HepG2 (cell line): ENCODE measurements around the gene LRP5. TPM values are rescaled to one million over a fixed set of nuclear protein-coding genes. Genes with fewer than 3 reads are reported as not detected.

Source experiments
- AGO2 ChIP-seq: fragments of 200-400 bp; formaldehyde crosslinking; optimal IDR thresholded peaks from 2 replicates; pipeline ENCODE3; 2017; ENCODE audit warnings: mild to moderate bottlenecking, low read depth, low read length, moderate library complexity
- EHMT2 ChIP-seq: fragments of 200-600 bp; sonication (generic); IDR thresholded peaks from 2 replicates; pipeline ENCODE4 v1.7.0; 2017; ENCODE audit warnings: antibody characterized with exemption, low read depth, low read length, borderline replicate concordance
- FOXK2 ChIP-seq: fragments of 450-650 bp; IDR thresholded peaks from 2 replicates; pipeline ENCODE4 v1.6.1; 2016
- GTF3A ChIP-seq: sonication (generic); formaldehyde crosslinking; conservative IDR thresholded peaks from 2 replicates; pipeline ENCODE4 v1.4.0; 2020; ENCODE audit warnings: mild to moderate bottlenecking, missing genetic modification reagents
- HHEX ChIP-seq: IDR thresholded peaks from 2 replicates; pipeline ENCODE4 v1.6.1; 2016; ENCODE audit warnings: control low read depth
- HNRNPLL ChIP-seq: fragments of 200-400 bp; formaldehyde crosslinking; IDR thresholded peaks from 2 replicates; pipeline ENCODE4 v1.6.1; 2017; ENCODE audit warnings: mild to moderate bottlenecking, low read depth, low read length; ENCODE audit not compliant: poor library complexity, severe bottlenecking
- NFKB2 ChIP-seq: sonication (generic); formaldehyde crosslinking; IDR thresholded peaks from 2 replicates; pipeline ENCODE4 v1.4.0; 2020; ENCODE audit warnings: missing genetic modification reagents, borderline replicate concordance
- PAF1 ChIP-seq: IDR thresholded peaks from 2 replicates; pipeline ENCODE4 v1.6.1; 2016; ENCODE audit warnings: missing genetic modification reagents, missing compliant biosample characterization
- YEATS2 ChIP-seq: sonication (generic); formaldehyde crosslinking; IDR thresholded peaks from 2 replicates; pipeline ENCODE4 v1.4.0; 2020; ENCODE audit warnings: missing genetic modification reagents, borderline replicate concordance
- ZC3H13 ChIP-seq: sonication (generic); formaldehyde crosslinking; IDR thresholded peaks from 2 replicates; pipeline ENCODE4 v1.8.1; 2023; ENCODE audit warnings: mild to moderate bottlenecking, missing genetic modification reagents, moderate library complexity
- ZFAT ChIP-seq: sonication (generic); formaldehyde crosslinking; conservative IDR thresholded peaks from 2 replicates; pipeline ENCODE4 v1.8.1; 2023; ENCODE audit warnings: missing genetic modification reagents, inconsistent platforms
- ZNF160 ChIP-seq: sonication (generic); formaldehyde crosslinking; IDR thresholded peaks from 2 replicates; pipeline ENCODE4 v1.8.0; 2022; ENCODE audit warnings: mild to moderate bottlenecking, inconsistent platforms, missing genetic modification reagents
- ZNF232 ChIP-seq: sonication (generic); formaldehyde crosslinking; IDR thresholded peaks from 2 replicates; pipeline ENCODE4 v1.4.0; 2020; ENCODE audit warnings: missing genetic modification reagents, borderline replicate concordance
- ZNF260 ChIP-seq: sonication (generic); formaldehyde crosslinking; IDR thresholded peaks from 2 replicates; pipeline ENCODE4 v1.4.0; 2020; ENCODE audit warnings: missing genetic modification reagents, low read depth, mild to moderate bottlenecking, borderline replicate concordance
- ZNF724P ChIP-seq: sonication (generic); formaldehyde crosslinking; IDR thresholded peaks from 2 replicates; pipeline ENCODE4 v1.8.0; 2022; ENCODE audit warnings: missing genetic modification reagents, borderline replicate concordance
- polyA plus RNA-seq, 8 experiments: library from polyadenylated mRNA; depleted of rRNA in 3 of 8; stranded (reverse) in 7 of 8; unstranded in 1 of 8; fragments of >200 nt; fragmentation: Illumina TruSeq in 4 of 8; extraction: Trizol in 4 of 8; gene quantifications; 2 replicates each; pipeline versions ENCODE4 v1.2.1 to v1.2.3, GENCODE V29; 2011 to 2016; ENCODE audit warnings: low read depth in 4 of 8, missing spikeins in 1 of 8, mixed read lengths in 1 of 8; ENCODE audit not compliant: insufficient read depth in 1 of 8
- total RNA-seq, 5 experiments: library from RNA; depleted of rRNA; stranded (reverse); fragments of >200 nt; fragmentation: Illumina TruSeq; extraction: Trizol; gene quantifications; 2 replicates each; pipeline ENCODE4 v1.2.3, GENCODE V29; 2016; ENCODE audit warnings: low read depth in 1 of 5
- TF ChIP-seq, protein P1 (sequence below): IDR thresholded peaks from 2 replicates; pipeline ENCODE4 v1.6.1; 2016
- TF ChIP-seq, protein P2 (sequence below): sonication (generic); formaldehyde crosslinking; conservative IDR thresholded peaks from 2 replicates; pipeline ENCODE4 v1.5.0; 2020; ENCODE audit warnings: missing genetic modification reagents
- TF ChIP-seq, protein P3 (sequence below): sonication (generic); formaldehyde crosslinking; IDR thresholded peaks from 2 replicates; pipeline ENCODE4 v1.4.0; 2020; ENCODE audit warnings: mild to moderate bottlenecking, missing genetic modification reagents, borderline replicate concordance
- TF ChIP-seq, protein P4 (sequence below): sonication (generic); formaldehyde crosslinking; IDR thresholded peaks from 2 replicates; pipeline ENCODE4 v1.5.0; 2020; ENCODE audit warnings: mild to moderate bottlenecking, missing genetic modification reagents

LRP5 gene
- total and polyA plus RNA-seq, 2 of the 13 experiments (the other 11 are each of a cell fraction or from before 2014, with no cell fraction given), result 40.4 to 64.0 TPM

DNA sequence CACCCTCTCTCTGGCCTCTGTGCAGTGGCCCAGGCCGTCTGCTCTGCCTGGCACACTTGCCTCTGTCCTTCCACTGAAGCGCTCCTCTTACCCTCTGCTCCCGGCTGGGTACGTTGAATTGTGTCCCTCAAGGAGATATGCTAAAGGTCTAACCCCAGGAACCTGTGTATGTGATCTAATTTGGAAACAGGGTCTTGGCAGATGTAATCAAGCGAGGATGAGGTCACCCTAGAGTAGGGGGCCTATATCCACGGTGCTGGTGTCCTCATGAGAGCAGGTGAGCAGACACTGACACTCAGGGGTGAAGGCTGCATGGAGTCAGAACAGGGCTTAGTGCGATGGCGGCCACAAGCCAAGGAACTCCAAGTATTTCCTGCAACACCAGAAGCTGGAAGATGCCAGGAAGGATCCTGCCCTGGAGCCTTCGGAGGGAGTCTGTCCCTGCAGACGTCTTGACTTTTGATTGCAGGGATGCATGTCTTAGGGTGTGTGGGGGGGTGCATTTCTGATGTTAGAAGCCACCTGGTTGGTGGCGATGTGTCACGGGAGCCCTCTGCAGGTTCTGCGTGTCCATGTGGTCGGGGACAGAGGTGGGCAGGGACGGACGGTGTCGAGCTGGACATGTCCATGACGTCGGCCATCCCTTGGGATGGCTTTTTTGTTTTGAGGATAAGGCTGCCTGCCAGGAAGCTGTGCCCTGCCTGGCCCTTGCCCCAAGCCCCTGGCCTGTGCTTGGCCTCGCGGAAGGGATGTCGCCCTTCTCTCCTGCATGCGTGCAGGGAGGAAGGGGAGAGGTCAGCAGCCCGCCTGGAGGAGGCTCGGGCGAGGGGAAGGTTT is 68.6 kb downstream of the LRP5 start (continued):
- TF ChIP-seq, protein P1, sequence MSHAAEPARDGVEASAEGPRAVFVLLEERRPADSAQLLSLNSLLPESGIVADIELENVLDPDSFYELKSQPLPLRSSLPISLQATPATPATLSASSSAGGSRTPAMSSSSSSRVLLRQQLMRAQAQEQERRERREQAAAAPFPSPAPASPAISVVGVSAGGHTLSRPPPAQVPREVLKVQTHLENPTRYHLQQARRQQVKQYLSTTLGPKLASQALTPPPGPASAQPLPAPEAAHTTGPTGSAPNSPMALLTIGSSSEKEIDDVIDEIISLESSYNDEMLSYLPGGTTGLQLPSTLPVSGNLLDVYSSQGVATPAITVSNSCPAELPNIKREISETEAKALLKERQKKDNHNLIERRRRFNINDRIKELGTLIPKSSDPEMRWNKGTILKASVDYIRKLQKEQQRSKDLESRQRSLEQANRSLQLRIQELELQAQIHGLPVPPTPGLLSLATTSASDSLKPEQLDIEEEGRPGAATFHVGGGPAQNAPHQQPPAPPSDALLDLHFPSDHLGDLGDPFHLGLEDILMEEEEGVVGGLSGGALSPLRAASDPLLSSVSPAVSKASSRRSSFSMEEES (CRISPR knock-in tag), result no peak
- TF ChIP-seq, protein P2, sequence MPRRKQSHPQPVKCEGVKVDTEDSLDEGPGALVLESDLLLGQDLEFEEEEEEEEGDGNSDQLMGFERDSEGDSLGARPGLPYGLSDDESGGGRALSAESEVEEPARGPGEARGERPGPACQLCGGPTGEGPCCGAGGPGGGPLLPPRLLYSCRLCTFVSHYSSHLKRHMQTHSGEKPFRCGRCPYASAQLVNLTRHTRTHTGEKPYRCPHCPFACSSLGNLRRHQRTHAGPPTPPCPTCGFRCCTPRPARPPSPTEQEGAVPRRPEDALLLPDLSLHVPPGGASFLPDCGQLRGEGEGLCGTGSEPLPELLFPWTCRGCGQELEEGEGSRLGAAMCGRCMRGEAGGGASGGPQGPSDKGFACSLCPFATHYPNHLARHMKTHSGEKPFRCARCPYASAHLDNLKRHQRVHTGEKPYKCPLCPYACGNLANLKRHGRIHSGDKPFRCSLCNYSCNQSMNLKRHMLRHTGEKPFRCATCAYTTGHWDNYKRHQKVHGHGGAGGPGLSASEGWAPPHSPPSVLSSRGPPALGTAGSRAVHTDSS (CRISPR knock-in tag), result 0 out of 2 replicates have a peak, but pooled peaks have one; percentile 1
- 0 out of 2 replicates have a peak, but pooled peaks have one; percentile 0 for TF ChIP-seq ZC3H13 (CRISPR knock-in tag)
- TF ChIP-seq EHMT2, result no peak
- TF ChIP-seq GTF3A (CRISPR knock-in tag), result no peak
- TF ChIP-seq PAF1, result no peak; the same call in 1 of the 2 replicates
- 0 out of 2 replicates have a peak, but pooled peaks have one; percentile 10 for TF ChIP-seq ZNF160 (CRISPR knock-in tag)
- TF ChIP-seq ZNF260 (CRISPR knock-in tag), result no peak
- TF ChIP-seq, protein P3, sequence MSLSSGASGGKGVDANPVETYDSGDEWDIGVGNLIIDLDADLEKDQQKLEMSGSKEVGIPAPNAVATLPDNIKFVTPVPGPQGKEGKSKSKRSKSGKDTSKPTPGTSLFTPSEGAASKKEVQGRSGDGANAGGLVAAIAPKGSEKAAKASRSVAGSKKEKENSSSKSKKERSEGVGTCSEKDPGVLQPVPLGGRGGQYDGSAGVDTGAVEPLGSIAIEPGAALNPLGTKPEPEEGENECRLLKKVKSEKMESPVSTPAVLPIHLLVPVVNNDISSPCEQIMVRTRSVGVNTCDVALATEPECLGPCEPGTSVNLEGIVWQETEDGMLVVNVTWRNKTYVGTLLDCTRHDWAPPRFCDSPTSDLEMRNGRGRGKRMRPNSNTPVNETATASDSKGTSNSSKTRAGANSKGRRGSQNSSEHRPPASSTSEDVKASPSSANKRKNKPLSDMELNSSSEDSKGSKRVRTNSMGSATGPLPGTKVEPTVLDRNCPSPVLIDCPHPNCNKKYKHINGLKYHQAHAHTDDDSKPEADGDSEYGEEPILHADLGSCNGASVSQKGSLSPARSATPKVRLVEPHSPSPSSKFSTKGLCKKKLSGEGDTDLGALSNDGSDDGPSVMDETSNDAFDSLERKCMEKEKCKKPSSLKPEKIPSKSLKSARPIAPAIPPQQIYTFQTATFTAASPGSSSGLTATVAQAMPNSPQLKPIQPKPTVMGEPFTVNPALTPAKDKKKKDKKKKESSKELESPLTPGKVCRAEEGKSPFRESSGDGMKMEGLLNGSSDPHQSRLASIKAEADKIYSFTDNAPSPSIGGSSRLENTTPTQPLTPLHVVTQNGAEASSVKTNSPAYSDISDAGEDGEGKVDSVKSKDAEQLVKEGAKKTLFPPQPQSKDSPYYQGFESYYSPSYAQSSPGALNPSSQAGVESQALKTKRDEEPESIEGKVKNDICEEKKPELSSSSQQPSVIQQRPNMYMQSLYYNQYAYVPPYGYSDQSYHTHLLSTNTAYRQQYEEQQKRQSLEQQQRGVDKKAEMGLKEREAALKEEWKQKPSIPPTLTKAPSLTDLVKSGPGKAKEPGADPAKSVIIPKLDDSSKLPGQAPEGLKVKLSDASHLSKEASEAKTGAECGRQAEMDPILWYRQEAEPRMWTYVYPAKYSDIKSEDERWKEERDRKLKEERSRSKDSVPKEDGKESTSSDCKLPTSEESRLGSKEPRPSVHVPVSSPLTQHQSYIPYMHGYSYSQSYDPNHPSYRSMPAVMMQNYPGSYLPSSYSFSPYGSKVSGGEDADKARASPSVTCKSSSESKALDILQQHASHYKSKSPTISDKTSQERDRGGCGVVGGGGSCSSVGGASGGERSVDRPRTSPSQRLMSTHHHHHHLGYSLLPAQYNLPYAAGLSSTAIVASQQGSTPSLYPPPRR, result no peak
- no peak for TF ChIP-seq NFKB2
- TF ChIP-seq FOXK2, result no peak
- TF ChIP-seq HHEX (CRISPR knock-in tag), result no peak
- TF ChIP-seq ZFAT (CRISPR knock-in tag), result no peak
- TF ChIP-seq, protein P4, sequence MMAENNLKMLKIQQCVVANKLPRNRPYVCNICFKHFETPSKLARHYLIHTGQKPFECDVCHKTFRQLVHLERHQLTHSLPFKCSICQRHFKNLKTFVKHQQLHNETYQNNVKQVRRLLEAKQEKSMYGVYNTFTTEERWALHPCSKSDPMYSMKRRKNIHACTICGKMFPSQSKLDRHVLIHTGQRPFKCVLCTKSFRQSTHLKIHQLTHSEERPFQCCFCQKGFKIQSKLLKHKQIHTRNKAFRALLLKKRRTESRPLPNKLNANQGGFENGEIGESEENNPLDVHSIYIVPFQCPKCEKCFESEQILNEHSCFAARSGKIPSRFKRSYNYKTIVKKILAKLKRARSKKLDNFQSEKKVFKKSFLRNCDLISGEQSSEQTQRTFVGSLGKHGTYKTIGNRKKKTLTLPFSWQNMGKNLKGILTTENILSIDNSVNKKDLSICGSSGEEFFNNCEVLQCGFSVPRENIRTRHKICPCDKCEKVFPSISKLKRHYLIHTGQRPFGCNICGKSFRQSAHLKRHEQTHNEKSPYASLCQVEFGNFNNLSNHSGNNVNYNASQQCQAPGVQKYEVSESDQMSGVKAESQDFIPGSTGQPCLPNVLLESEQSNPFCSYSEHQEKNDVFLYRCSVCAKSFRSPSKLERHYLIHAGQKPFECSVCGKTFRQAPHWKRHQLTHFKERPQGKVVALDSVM (CRISPR knock-in tag), result no peak
- TF ChIP-seq ZNF724P (CRISPR knock-in tag), result no peak; the same call in 1 of the 2 replicates
- TF ChIP-seq HNRNPLL, result peak; percentile 4
- TF ChIP-seq YEATS2 (CRISPR knock-in tag), result no peak
- TF ChIP-seq AGO2, result peak; percentile 68
- 0 out of 2 replicates have a peak, but pooled peaks have one; percentile 2 for TF ChIP-seq ZNF232 (CRISPR knock-in tag)
